Hepatocyte (in vitro differentiated cells): ENCODE measurements around the gene SAPCD2.

Source experiments
- CTCF ChIP-seq: fragments of 200-600 bp; sonication (generic); IDR thresholded peaks from 2 replicates; pipeline ENCODE4 v1.5.1; 2016; ENCODE audit warnings: antibody characterized with exemption, mild to moderate bottlenecking; ENCODE audit not compliant: poor library complexity
- EZH2 ChIP-seq: fragments of 200-600 bp; sonication (generic); IDR thresholded peaks from 2 replicates; pipeline ENCODE4 v1.6.1; 2016; ENCODE audit warnings: antibody characterized with exemption, mild to moderate bottlenecking, borderline replicate concordance

- TF ChIP-seq EZH2 (no peak), CTCF (no peak)
These were observed 46.9 kb upstream of the SAPCD2 start for GRCh38 chr9:137117269-137117731.
